Lower lobe of right lung (tissue), 2 donors: ENCODE measurements around the gene MCL1. TPM values are rescaled to one million over a fixed set of nuclear protein-coding genes. Genes with fewer than 3 reads are reported as not detected.
A peak's percentile ranks its signal among the peaks of the same experiment; 100 is the strongest.
"Not testable (repeated sequence)": the region's sequence is repeated elsewhere in the genome, so short reads cannot be mapped to it uniquely, and the experiment has no call there.

Experiments used
- ATAC-seq, 2 donors: fragments of 200-7000 bp; cut with Tn5 transposase; one replicate each; pipeline ENCODE4 v1.9.1; 2020 to 2022; ENCODE audit warnings: mild to moderate bottlenecking in 2 of 2, moderate library complexity in 2 of 2
- DNase-seq: peaks from one replicate; pipeline ENCODE4 v3.0.0-alpha.2; 2020
- H3K27ac ChIP-seq: fragments of 200-600 bp; one replicate; pipeline ENCODE4 v1.8.0; 2022
- H3K27me3 ChIP-seq: fragments of 200-600 bp; one replicate; pipeline ENCODE4 v1.8.0; 2022; ENCODE audit warnings: low read depth
- H3K36me3 ChIP-seq: fragments of 200-600 bp; one replicate; pipeline ENCODE4 v1.8.0; 2022; ENCODE audit warnings: mild to moderate bottlenecking
- H3K4me1 ChIP-seq: fragments of 200-600 bp; one replicate; pipeline ENCODE4 v1.8.0; 2022
- H3K4me3 ChIP-seq: fragments of 200-600 bp; one replicate; pipeline ENCODE4 v1.8.0; 2022; ENCODE audit warnings: mild to moderate bottlenecking
- H3K9me3 ChIP-seq: fragments of 200-600 bp; one replicate; pipeline ENCODE4 v1.8.0; 2022
- CTCF ChIP-seq: fragments of 200-600 bp; IDR thresholded peaks from one replicate; pipeline ENCODE4 v1.8.0; 2022; ENCODE audit warnings: antibody characterized with exemption, mild to moderate bottlenecking
- intact Hi-C: fragments of 100-400 bp; cut with DNase I; formaldehyde crosslinking; loops from one replicate; pipeline ENCODE4 v1.11.0; 2022
- total RNA-seq: library from RNA; stranded (reverse); fragmentation: NEBNext Ultra II Directional; extraction: Animal tissue kit (Norgen Biotek cat#: 25700); gene quantifications from one replicate; pipeline ENCODE4 v1.2.1, GENCODE V29; 2021
- donor health status: DM: no; HTN: yes; CAD: no; lungs with severe emphysema.

The MCL1 gene
- total RNA-seq, 1 donor from 2014 or later = 387 TPM

- TF ChIP-seq CTCF = no peak
- no peaks in the 10 kb centered on the region for H3K9me3 ChIP-seq
- ATAC-seq (no peak), DNase-seq (no peak)
- H3K4me3 ChIP-seq = no peak overlapping the region
- no peak overlapping the region for H3K27ac ChIP-seq
- H3K27me3 ChIP-seq = no peaks in the 10 kb centered on the region
- no peaks in the 10 kb centered on the region for H3K36me3 ChIP-seq
- peaks cover 40% of the 10 kb centered on the region for H3K4me1 ChIP-seq
- intact Hi-C loops = no loop called here
Measured at GRCh38 chr1:150606463-150607142, 27.2 kb upstream of the MCL1 start.

DNA sequence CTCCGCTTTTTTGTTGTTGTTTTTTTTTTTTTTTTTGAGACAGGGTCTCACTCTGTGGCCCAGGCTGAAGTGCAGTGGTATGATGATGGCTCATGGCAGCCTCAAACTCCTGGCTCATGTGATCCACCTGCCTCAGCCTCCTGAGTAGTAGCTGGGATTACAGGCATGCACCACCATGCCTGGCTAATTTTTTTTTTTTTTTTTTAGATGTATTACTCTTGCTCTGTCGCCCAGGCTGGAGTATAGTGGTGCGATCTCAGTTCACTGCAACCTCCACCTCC, 26.0 kb upstream of the MCL1 start:
- H3K27ac ChIP-seq = peak overlapping the region; percentile 72
- H3K4me1 ChIP-seq = peaks cover 27% of the 10 kb centered on the region
- H3K4me3 ChIP-seq, ATAC-seq, DNase-seq, intact Hi-C loops, H3K27me3 ChIP-seq, H3K9me3 ChIP-seq, H3K36me3 ChIP-seq: not testable (repeated sequence)

DNA sequence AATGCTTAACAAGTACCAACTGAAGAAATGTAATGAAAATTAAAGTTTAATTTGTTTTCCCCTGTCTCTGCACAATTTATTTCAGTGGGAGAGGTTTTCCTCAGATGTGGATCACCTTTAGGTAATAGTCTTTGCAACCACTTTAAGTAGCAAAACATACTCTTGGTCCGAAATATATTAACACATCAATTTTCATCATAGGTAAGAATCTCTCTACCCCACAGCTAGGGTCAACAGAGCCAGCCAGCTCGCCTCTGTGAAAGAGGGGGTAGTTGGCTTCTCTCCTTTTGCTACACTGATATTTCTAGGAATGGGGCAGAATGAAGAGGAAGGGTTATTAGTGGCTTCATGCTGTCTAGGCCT, 24.8 kb upstream of the MCL1 start:
- no peak for TF ChIP-seq CTCF
- no peak for ATAC-seq
- Histone ChIP-seq H3K4me3 (no peak overlapping the region), H3K36me3 (peaks cover 12% of the 10 kb centered on the region), H3K4me1 (peaks cover 16% of the 10 kb centered on the region), H3K27ac (peak overlapping the region; percentile 72), H3K9me3 (no peaks in the 10 kb centered on the region), H3K27me3 (no peaks in the 10 kb centered on the region)
- no peak for DNase-seq
- intact Hi-C loops = no loop called here

- no peak for DNase-seq
- no peak for TF ChIP-seq CTCF
- intact Hi-C loops = no loop called here
- H3K27ac ChIP-seq = no peak overlapping the region
- peaks cover 13% of the 10 kb centered on the region for H3K4me1 ChIP-seq
- no peak overlapping the region for H3K4me3 ChIP-seq
- H3K36me3 ChIP-seq = peaks cover 12% of the 10 kb centered on the region
- no peaks in the 10 kb centered on the region for H3K27me3 ChIP-seq
- no peak for ATAC-seq
- H3K9me3 ChIP-seq = no peaks in the 10 kb centered on the region
Measured at GRCh38 chr1:150603711-150604110, 24.3 kb upstream of the MCL1 start.

- intact Hi-C loops, H3K27me3 ChIP-seq, H3K4me3 ChIP-seq, H3K9me3 ChIP-seq, H3K27ac ChIP-seq, DNase-seq, ATAC-seq: not testable (repeated sequence)
- Histone ChIP-seq H3K4me1 (peaks cover 13% of the 10 kb centered on the region), H3K36me3 (peaks cover 12% of the 10 kb centered on the region)
Measured at GRCh38 chr1:150602372-150602771, 23.0 kb upstream of the MCL1 start.

DNA sequence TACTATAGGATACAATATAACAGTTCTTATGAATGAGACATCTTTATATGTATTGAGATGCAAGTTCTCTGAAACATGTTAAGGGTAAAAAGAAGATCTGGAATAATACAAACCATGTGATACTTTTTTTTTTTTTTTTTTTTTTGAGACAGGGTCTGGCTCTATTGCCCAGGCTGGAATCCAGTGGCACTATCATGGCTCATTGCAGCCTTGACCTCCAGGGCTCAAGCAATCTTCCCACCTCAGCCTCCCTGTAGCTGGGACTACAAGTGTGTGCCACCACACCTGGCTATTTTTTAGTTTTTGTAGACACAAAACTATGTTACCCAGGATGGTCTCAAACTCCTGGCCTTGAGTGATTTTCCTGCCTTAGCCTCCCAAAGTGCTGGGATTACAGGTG, 22.1 kb upstream of the MCL1 start:
- Histone ChIP-seq H3K4me1 (peaks cover 13% of the 10 kb centered on the region), H3K36me3 (peaks cover 12% of the 10 kb centered on the region), H3K9me3 (no peaks in the 10 kb centered on the region), H3K27ac (no peak overlapping the region), H3K4me3 (no peak overlapping the region), H3K27me3 (no peaks in the 10 kb centered on the region)
- DNase-seq (no peak), ATAC-seq (no peak)
- TF ChIP-seq CTCF = no peak
- intact Hi-C loops = no loop called here

DNA sequence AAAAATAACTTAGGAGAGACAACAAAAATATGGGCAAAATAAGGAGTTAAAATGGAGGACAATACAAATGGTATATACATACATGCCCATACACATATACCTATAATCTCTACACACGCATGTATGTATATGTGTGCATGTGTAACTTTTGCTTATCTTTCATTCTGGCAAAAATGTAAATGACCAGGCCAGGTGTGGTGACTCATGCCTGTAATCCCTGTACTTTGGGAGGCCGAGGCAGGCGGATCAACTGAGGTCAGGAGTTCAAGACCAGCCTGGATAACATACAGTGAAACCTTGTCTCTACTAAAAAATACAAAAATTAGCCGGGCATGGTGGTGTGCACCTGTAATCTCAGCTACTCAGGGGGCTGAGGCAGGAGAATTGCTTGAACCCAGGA, 18.9 kb upstream of the MCL1 start:
- H3K27ac ChIP-seq, H3K27me3 ChIP-seq, H3K4me3 ChIP-seq, DNase-seq, ATAC-seq, intact Hi-C loops, H3K9me3 ChIP-seq, H3K4me1 ChIP-seq: not testable (repeated sequence)
- peaks cover 12% of the 10 kb centered on the region for H3K36me3 ChIP-seq
